Kidney (tissue), 14 donors: ENCODE measurements around the gene TBCD. TPM values are rescaled to one million over a fixed set of nuclear protein-coding genes. Genes with fewer than 3 reads are reported as not detected.

Source experiments
- DNase-seq, 5 donors: peaks; one replicate each; pipeline ENCODE4 v3.0.0-alpha.2; 2013 to 2020
- FAIRE-seq: peaks from 2 replicates; lab custom pipeline; 2012; peaks lifted over from hg19 to GRCh38; lab: Jason Lieb, UNC
- H3K27ac ChIP-seq, 2 donors: one replicate each; pipeline ENCODE4 v1.7.0; 2013; ENCODE audit warnings: low read depth in 2 of 2, low read length in 2 of 2, inconsistent platforms in 1 of 2
- H3K27me3 ChIP-seq: one replicate; pipeline ENCODE4 v1.7.1; 2013; ENCODE audit warnings: low read length, inconsistent platforms; ENCODE audit not compliant: control insufficient read depth, insufficient read depth
- H3K36me3 ChIP-seq, 3 donors: one replicate each; pipeline versions ENCODE4 v1.7.0 to v1.7.1; 2013; ENCODE audit warnings: low read length in 3 of 3, control low read depth in 1 of 3, inconsistent platforms in 1 of 3; ENCODE audit not compliant: insufficient read depth in 3 of 3, control insufficient read depth in 2 of 3
- H3K4me1 ChIP-seq, 3 donors: one replicate each; pipeline versions ENCODE4 v1.7.0 to v1.7.1; 2013; ENCODE audit warnings: low read length in 3 of 3, inconsistent platforms in 1 of 3, low read depth in 1 of 3; ENCODE audit not compliant: control insufficient read depth in 2 of 3, insufficient read depth in 2 of 3
- H3K4me3 ChIP-seq, 3 donors: one replicate each; pipeline versions ENCODE4 v1.7.0 to v1.8.1; 2013; ENCODE audit warnings: low read length in 3 of 3, control low read depth in 1 of 3, inconsistent platforms in 1 of 3
- H3K9ac ChIP-seq, 3 donors: one replicate each; pipeline versions ENCODE4 v1.7.0 to v1.7.1; 2013; ENCODE audit warnings: low read length in 3 of 3, control low read depth in 1 of 3, inconsistent platforms in 1 of 3
- H3K9me3 ChIP-seq, 3 donors: one replicate each; pipeline versions ENCODE4 v1.7.0 to v1.7.1; 2013; ENCODE audit warnings: low read length in 3 of 3, control low read depth in 1 of 3, inconsistent platforms in 1 of 3; ENCODE audit not compliant: control insufficient read depth in 2 of 3, insufficient read depth in 1 of 3
- CTCF ChIP-seq: IDR thresholded peaks from 3 replicates; pipeline ENCODE4 v1.5.1; 2012; ENCODE audit warnings: mild to moderate bottlenecking, moderate library complexity, borderline replicate concordance; ENCODE audit not compliant: insufficient read depth; ENCODE audit errors: extremely low read depth
- intact Hi-C: fragments of 100-400 bp; cut with DNase I; formaldehyde crosslinking; loops from one replicate; pipeline ENCODE4 v1.11.1; 2022
- polyA plus RNA-seq: library from polyadenylated mRNA; stranded (reverse); fragments of 350-450 nt; fragmentation: Illumina TruSeq; extraction: RNeasy Lipid Tissue Mini Kit (QIAGEN cat#74804); gene quantifications from one replicate; pipeline ENCODE4 v1.2.3, GENCODE V29; 2014; ENCODE audit warnings: low read depth, low replicate concordance; ENCODE audit not compliant: insufficient read depth
- total RNA-seq: library from RNA; stranded (reverse); fragmentation: NEBNext Ultra II Directional; extraction: Animal tissue kit (Norgen Biotek cat#: 25700); gene quantifications from one replicate; pipeline ENCODE4 v1.2.1, GENCODE V29; 2021
- donor health status: control.
- donor health status: control.
- donor health status: control.
- donor health status: control.
- donor health status: control.
- donor health status: DM: yes; HTN: yes; CAD: no.
- donor health status: Normal renal cell carcinoma (clear cell type).

The TBCD gene
- total and polyA plus RNA-seq, 2 donors from 2014 or later = 72.8 to 78.7 TPM

GRCh38 chr17:82956726-82957468 is 205.0 kb downstream of the TBCD start:
- H3K36me3 ChIP-seq = peaks cover 0 to 4% (median 0%) of the 10 kb centered on the region in 3 donors
- no peak for TF ChIP-seq CTCF
- no peaks in the 10 kb centered on the region for H3K27me3 ChIP-seq
- intact Hi-C loops = no loop called here
- FAIRE-seq (no peak), DNase-seq (peak in 2 of 5 donors; percentile 36 to 70)
- H3K9ac ChIP-seq = no peak overlapping the region
- H3K4me3 ChIP-seq = no peak overlapping the region
- peaks cover 0 to 3% (median 2%) of the 10 kb centered on the region in 3 donors for H3K9me3 ChIP-seq
- no peaks in the 10 kb centered on the region for H3K4me1 ChIP-seq
- no peak overlapping the region for H3K27ac ChIP-seq

GRCh38 chr17:82957469-82957795 is 205.6 kb downstream of the TBCD start:
- Histone ChIP-seq H3K36me3 (peaks cover 0 to 4% (median 0%) of the 10 kb centered on the region in 3 donors), H3K9ac (no peak overlapping the region), H3K9me3 (peaks cover 0 to 3% (median 2%) of the 10 kb centered on the region in 3 donors), H3K27ac (no peak overlapping the region), H3K27me3 (no peaks in the 10 kb centered on the region), H3K4me3 (no peak overlapping the region), H3K4me1 (no peaks in the 10 kb centered on the region)
- intact Hi-C loops = no loop called here
- DNase-seq (peak in 2 of 5 donors; percentile 22 to 28), FAIRE-seq (no peak)
- no peak for TF ChIP-seq CTCF

- DNase-seq = peak in 2 of 5 donors; percentile 42 to 71
- no peak for TF ChIP-seq CTCF
- FAIRE-seq = no peak
- H3K9ac ChIP-seq = no peak overlapping the region
- intact Hi-C loops = no loop called here
- H3K9me3 ChIP-seq = peaks cover 0 to 2% (median 0%) of the 10 kb centered on the region in 3 donors
- H3K4me1 ChIP-seq = no peaks in the 10 kb centered on the region
- peaks cover 0 to 4% (median 0%) of the 10 kb centered on the region in 3 donors for H3K36me3 ChIP-seq
- H3K27ac ChIP-seq = no peak overlapping the region
- no peak overlapping the region for H3K4me3 ChIP-seq
- H3K27me3 ChIP-seq = no peaks in the 10 kb centered on the region
Measured at GRCh38 chr17:82957961-82958561, 206.2 kb downstream of the TBCD start.
